ENCODE results near the gene IL1RL1.

The IL1RL1 gene

GRCh38 chr2:102315921-102316320 is 4.6 kb downstream of the IL1RL1 start:
- TF ChIP-seq ZNF596 (tag by site-specific recombination; IDR thresholded peaks at IDR 0.05): no peak
- no peak for TF ChIP-seq ZNF670 (tag by site-specific recombination; IDR thresholded peaks at IDR 0.05; ENCODE audit: low read depth)
- no peak for TF ChIP-seq ZNF248 (tag by site-specific recombination; IDR thresholded peaks at IDR 0.05)
- TF ChIP-seq ZNF560 (tag by site-specific recombination; IDR thresholded peaks at IDR 0.05; ENCODE audit: borderline replicate concordance): no peak
- TF ChIP-seq, protein P1, sequence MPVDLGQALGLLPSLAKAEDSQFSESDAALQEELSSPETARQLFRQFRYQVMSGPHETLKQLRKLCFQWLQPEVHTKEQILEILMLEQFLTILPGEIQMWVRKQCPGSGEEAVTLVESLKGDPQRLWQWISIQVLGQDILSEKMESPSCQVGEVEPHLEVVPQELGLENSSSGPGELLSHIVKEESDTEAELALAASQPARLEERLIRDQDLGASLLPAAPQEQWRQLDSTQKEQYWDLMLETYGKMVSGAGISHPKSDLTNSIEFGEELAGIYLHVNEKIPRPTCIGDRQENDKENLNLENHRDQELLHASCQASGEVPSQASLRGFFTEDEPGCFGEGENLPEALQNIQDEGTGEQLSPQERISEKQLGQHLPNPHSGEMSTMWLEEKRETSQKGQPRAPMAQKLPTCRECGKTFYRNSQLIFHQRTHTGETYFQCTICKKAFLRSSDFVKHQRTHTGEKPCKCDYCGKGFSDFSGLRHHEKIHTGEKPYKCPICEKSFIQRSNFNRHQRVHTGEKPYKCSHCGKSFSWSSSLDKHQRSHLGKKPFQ (tag by site-specific recombination; IDR thresholded peaks at IDR 0.05): no peak
- TF ChIP-seq ZBTB6 (tag by site-specific recombination; IDR thresholded peaks at IDR 0.05): no peak
- TF ChIP-seq, protein P2, sequence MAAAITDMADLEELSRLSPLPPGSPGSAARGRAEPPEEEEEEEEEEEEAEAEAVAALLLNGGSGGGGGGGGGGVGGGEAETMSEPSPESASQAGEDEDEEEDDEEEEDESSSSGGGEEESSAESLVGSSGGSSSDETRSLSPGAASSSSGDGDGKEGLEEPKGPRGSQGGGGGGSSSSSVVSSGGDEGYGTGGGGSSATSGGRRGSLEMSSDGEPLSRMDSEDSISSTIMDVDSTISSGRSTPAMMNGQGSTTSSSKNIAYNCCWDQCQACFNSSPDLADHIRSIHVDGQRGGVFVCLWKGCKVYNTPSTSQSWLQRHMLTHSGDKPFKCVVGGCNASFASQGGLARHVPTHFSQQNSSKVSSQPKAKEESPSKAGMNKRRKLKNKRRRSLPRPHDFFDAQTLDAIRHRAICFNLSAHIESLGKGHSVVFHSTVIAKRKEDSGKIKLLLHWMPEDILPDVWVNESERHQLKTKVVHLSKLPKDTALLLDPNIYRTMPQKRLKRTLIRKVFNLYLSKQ (tag by site-specific recombination; IDR thresholded peaks at IDR 0.05; ENCODE audit: borderline replicate concordance): no peak
- TF ChIP-seq, protein P3, sequence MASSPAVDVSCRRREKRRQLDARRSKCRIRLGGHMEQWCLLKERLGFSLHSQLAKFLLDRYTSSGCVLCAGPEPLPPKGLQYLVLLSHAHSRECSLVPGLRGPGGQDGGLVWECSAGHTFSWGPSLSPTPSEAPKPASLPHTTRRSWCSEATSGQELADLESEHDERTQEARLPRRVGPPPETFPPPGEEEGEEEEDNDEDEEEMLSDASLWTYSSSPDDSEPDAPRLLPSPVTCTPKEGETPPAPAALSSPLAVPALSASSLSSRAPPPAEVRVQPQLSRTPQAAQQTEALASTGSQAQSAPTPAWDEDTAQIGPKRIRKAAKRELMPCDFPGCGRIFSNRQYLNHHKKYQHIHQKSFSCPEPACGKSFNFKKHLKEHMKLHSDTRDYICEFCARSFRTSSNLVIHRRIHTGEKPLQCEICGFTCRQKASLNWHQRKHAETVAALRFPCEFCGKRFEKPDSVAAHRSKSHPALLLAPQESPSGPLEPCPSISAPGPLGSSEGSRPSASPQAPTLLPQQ (tag by site-specific recombination; IDR thresholded peaks at IDR 0.05): no peak
- TF ChIP-seq ZNF768 (tag by site-specific recombination; IDR thresholded peaks at IDR 0.05): no peak
- no peak for TF ChIP-seq GFI1B (tag by site-specific recombination; IDR thresholded peaks at IDR 0.05)
- no peak for TF ChIP-seq ZNF335 (tag by site-specific recombination; conservative IDR thresholded peaks at IDR 0.05)
- no peak for TF ChIP-seq OSR2 (tag by site-specific recombination; IDR thresholded peaks at IDR 0.05)
- no peak overlapping the region for H3K27ac ChIP-seq (ENCODE audit: extremely low read depth, low read depth, low read length)
- H3K36me3 ChIP-seq (ENCODE audit: control insufficient read depth in 2 of 2, insufficient read depth in 1 of 2, low read length in 2 of 2): no peaks in the 10 kb centered on the region
- no peaks in the 10 kb centered on the region for H3K4me1 ChIP-seq (ENCODE audit: control insufficient read depth, insufficient read depth, low read length)
- CTCF ChIA-PET: interaction anchor here (0.8 kb wide), 1 partner anchor 296 kb away, joined by 3 read pairs; no protein-coding TSS in a partner anchor
- POLR2A ChIA-PET: no interaction called here
- no peaks in the 10 kb centered on the region for H3K9me3 ChIP-seq (ENCODE audit: control insufficient read depth, insufficient read depth, low read depth, low read length)
- H3K4me3 ChIP-seq (ENCODE audit: low read depth, low read length): no peak overlapping the region

DNA sequence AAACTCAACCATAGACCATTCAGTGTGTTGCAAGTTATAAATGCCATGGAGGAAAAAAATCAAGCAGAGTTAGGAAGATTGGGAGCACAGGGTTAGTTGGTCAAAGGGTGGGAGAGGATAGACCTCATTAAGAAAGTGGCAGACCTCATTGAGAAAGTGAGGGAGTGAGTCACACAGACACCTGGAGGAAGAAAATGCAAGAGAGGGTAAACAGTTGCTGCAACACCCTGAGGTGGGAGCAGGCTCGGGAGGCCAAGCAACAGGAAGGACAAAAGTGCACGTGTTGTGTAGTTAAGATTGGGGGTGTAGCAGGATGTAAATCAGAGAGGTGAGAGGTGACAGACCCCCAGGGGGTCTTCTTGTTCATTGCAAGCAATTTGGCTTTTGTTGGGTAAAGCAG is 6.4 kb downstream of the IL1RL1 start:
- TF ChIP-seq SCRT1 (tag by site-specific recombination; IDR thresholded peaks at IDR 0.05; ENCODE audit: borderline replicate concordance) (no peak), SP7 (tag by site-specific recombination; IDR thresholded peaks at IDR 0.05) (no peak), ZNF274 (IDR thresholded peaks at IDR 0.05; ENCODE audit: low read length) (no peak), ZNF274 (tag by site-specific recombination; IDR thresholded peaks at IDR 0.05; ENCODE audit: borderline replicate concordance) (no peak), BCL11A (tag by site-specific recombination; IDR thresholded peaks at IDR 0.05; ENCODE audit: low read depth) (no peak), ZNF549 (tag by site-specific recombination; IDR thresholded peaks at IDR 0.05) (no peak), KLF10 (tag by site-specific recombination; IDR thresholded peaks at IDR 0.05) (no peak), MYNN (tag by site-specific recombination; IDR thresholded peaks at IDR 0.05; ENCODE audit: borderline replicate concordance) (no peak), ZNF629 (tag by site-specific recombination; IDR thresholded peaks at IDR 0.05) (no peak), ZNF214 (tag by site-specific recombination; IDR thresholded peaks at IDR 0.05; ENCODE audit: borderline replicate concordance) (no peak), ZNF175 (tag by site-specific recombination; IDR thresholded peaks at IDR 0.05) (no peak), SALL2 (tag by site-specific recombination; IDR thresholded peaks at IDR 0.05; ENCODE audit: borderline replicate concordance) (no peak)
- TF ChIP-seq, protein P4, sequence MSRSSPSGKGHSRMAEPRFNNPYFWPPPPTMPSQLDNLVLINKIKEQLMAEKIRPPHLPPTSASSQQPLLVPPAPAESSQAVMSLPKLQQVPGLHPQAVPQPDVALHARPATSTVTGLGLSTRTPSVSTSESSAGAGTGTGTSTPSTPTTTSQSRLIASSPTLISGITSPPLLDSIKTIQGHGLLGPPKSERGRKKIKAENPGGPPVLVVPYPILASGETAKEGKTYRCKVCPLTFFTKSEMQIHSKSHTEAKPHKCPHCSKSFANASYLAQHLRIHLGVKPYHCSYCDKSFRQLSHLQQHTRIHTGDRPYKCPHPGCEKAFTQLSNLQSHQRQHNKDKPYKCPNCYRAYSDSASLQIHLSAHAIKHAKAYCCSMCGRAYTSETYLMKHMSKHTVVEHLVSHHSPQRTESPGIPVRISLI (tag by site-specific recombination; IDR thresholded peaks at IDR 0.05): no peak
- TF ChIP-seq, protein P1 (tag by site-specific recombination; IDR thresholded peaks at IDR 0.05): no peak
- H3K4me3 ChIP-seq (ENCODE audit: low read depth, low read length): no peak overlapping the region
- CTCF ChIA-PET: interaction anchor here (0.7 to 1.2 kb wide), 3 partner anchors 15 to 32 kb away, joined by 3 read pairs; no protein-coding TSS in a partner anchor
- H3K9me3 ChIP-seq (ENCODE audit: control insufficient read depth, insufficient read depth, low read depth, low read length): no peaks in the 10 kb centered on the region
- POLR2A ChIA-PET: no interaction called here
- H3K36me3 ChIP-seq (ENCODE audit: control insufficient read depth in 2 of 2, insufficient read depth in 1 of 2, low read length in 2 of 2): no peaks in the 10 kb centered on the region
- no peak overlapping the region for H3K27ac ChIP-seq (ENCODE audit: extremely low read depth, low read depth, low read length)
- no peaks in the 10 kb centered on the region for H3K4me1 ChIP-seq (ENCODE audit: control insufficient read depth, insufficient read depth, low read length)
